SKM-1 (cell line): ENCODE measurements around the gene TRIO.
"Not testable (repeated sequence)": the region's sequence is repeated elsewhere in the genome, so short reads cannot be mapped to it uniquely, and the experiment has no call there.

ENCODE experiments used
- DNase-seq: peaks from one replicate; lab custom pipeline; 2025; ENCODE audit not compliant: unreplicated experiment; lab: John Stamatoyannopoulos, UW

The TRIO gene

GRCh38 chr5:14204785-14205321, 61.7 kb downstream of the TRIO start:
- no peak for DNase-seq

GRCh38 chr5:14206028-14206725, 63.0 kb downstream of the TRIO start:
- no peak for DNase-seq

GRCh38 chr5:14207428-14207827, 64.3 kb downstream of the TRIO start:
- DNase-seq = not testable (repeated sequence)

GRCh38 chr5:14208071-14209021, 65.2 kb downstream of the TRIO start:
- DNase-seq = no peak

GRCh38 chr5:14209222-14209822, 66.2 kb downstream of the TRIO start:
- DNase-seq = no peak

GRCh38 chr5:14209836-14210235, 66.7 kb downstream of the TRIO start:
- no peak for DNase-seq

GRCh38 chr5:14210729-14211128, 67.6 kb downstream of the TRIO start:
- no peak for DNase-seq

- no peak for DNase-seq
Observed at GRCh38 chr5:14211818-14212803, 69.0 kb downstream of the TRIO start.

- DNase-seq = no peak
Observed at GRCh38 chr5:14212838-14213237, 69.7 kb downstream of the TRIO start.

GRCh38 chr5:14213253-14213652, 70.1 kb downstream of the TRIO start:
- DNase-seq = no peak

GRCh38 chr5:14213813-14214585, 70.9 kb downstream of the TRIO start:
- no peak for DNase-seq

- DNase-seq = no peak
Observed at GRCh38 chr5:14215901-14216300, 72.8 kb downstream of the TRIO start.

- no peak for DNase-seq
Observed at GRCh38 chr5:14216372-14216771, 73.2 kb downstream of the TRIO start.

- DNase-seq = no peak
Observed at GRCh38 chr5:14216902-14217301, 73.8 kb downstream of the TRIO start.

- DNase-seq = no peak
Observed at GRCh38 chr5:14217587-14217986, 74.4 kb downstream of the TRIO start.

GRCh38 chr5:14218011-14218410, 74.9 kb downstream of the TRIO start:
- no peak for DNase-seq

- DNase-seq = no peak
Observed at GRCh38 chr5:14218480-14218879, 75.3 kb downstream of the TRIO start.

- no peak for DNase-seq
Observed at GRCh38 chr5:14218897-14219573, 75.9 kb downstream of the TRIO start.
